OCI-LY1 (cell line): ENCODE results near the gene AQP10.
"Not testable (repeated sequence)": the region's sequence is repeated elsewhere in the genome, so short reads cannot be mapped to it uniquely, and the experiment has no call there.

Experiments
- H2AFZ ChIP-seq: fragments of 200-600 bp; sonication (generic), shearing (Covaris generic); 2 replicates; pipeline ENCODE4 v1.6.0; 2014; ENCODE audit warnings: antibody characterized with exemption, mild to moderate bottlenecking, low read length
- H3F3A ChIP-seq: fragments of 200-600 bp; sonication (generic), shearing (Covaris generic); 2 replicates; pipeline ENCODE4 v1.6.0; 2014; ENCODE audit warnings: mild to moderate bottlenecking, antibody characterized with exemption, low read length, moderate library complexity; ENCODE audit not compliant: insufficient read depth
- H3K27ac ChIP-seq: fragments of 200-600 bp; sonication (generic); 2 replicates; pipeline ENCODE4 v1.5.1; 2014; ENCODE audit warnings: low read length, mixed run types, mild to moderate bottlenecking, low read depth; ENCODE audit not compliant: poor library complexity, severe bottlenecking
- H3K27me3 ChIP-seq: fragments of 200-600 bp; sonication (generic); 2 replicates; pipeline ENCODE4 v1.6.0; 2014; ENCODE audit warnings: antibody characterized with exemption, mild to moderate bottlenecking, low read length, moderate library complexity; ENCODE audit not compliant: insufficient read depth
- H3K36me3 ChIP-seq: fragments of 200-600 bp; sonication (generic); 2 replicates; pipeline ENCODE4 v1.6.1; 2014; ENCODE audit warnings: mild to moderate bottlenecking, antibody characterized with exemption, low read length, moderate library complexity, mixed read lengths; ENCODE audit not compliant: insufficient read depth
- H3K4me1 ChIP-seq: fragments of 200-600 bp; sonication (generic); 2 replicates; pipeline ENCODE4 v1.5.1; 2014; ENCODE audit warnings: mild to moderate bottlenecking, low read length, moderate library complexity; ENCODE audit not compliant: insufficient read depth, severe bottlenecking
- H3K4me2 ChIP-seq: fragments of 200-600 bp; sonication (generic), shearing (Covaris generic); 2 replicates; pipeline ENCODE4 v1.6.1; 2014; ENCODE audit warnings: low read length
- H3K4me3 ChIP-seq: fragments of 200-600 bp; sonication (generic); 2 replicates; pipeline ENCODE4 v1.5.1; 2014; ENCODE audit warnings: low read length, low read depth, mild to moderate bottlenecking, mixed read lengths; ENCODE audit not compliant: poor library complexity, severe bottlenecking
- H3K79me2 ChIP-seq: fragments of 200-600 bp; shearing (Covaris generic); 2 replicates; pipeline ENCODE4 v1.6.1; 2016; ENCODE audit warnings: mixed run types, low read length, mixed read lengths; ENCODE audit not compliant: insufficient read depth
- H3K9ac ChIP-seq: fragments of 200-600 bp; sonication (generic), shearing (Covaris generic); 2 replicates; pipeline ENCODE4 v1.6.1; 2014; ENCODE audit warnings: mild to moderate bottlenecking, low read length, mixed read lengths
- H3K9me2 ChIP-seq: fragments of 200-600 bp; sonication (generic), shearing (Covaris generic); 2 replicates; pipeline ENCODE4 v1.6.1; 2014; ENCODE audit warnings: low read depth, mild to moderate bottlenecking, low read length, mixed read lengths
- H3K9me3 ChIP-seq: fragments of 200-600 bp; shearing (Covaris generic); 2 replicates; pipeline ENCODE4 v1.6.1; 2014; ENCODE audit warnings: low read length, mixed read lengths
- H4K20me1 ChIP-seq: fragments of 200-600 bp; sonication (generic), shearing (Covaris generic); 2 replicates; pipeline ENCODE4 v1.6.0; 2016; ENCODE audit warnings: mild to moderate bottlenecking, low read length; ENCODE audit not compliant: insufficient read depth
- EZH2 ChIP-seq: fragments of 200-600 bp; sonication (generic), shearing (Covaris generic); IDR thresholded peaks from 2 replicates; pipeline ENCODE4 v1.8.0; 2017; ENCODE audit warnings: borderline replicate concordance, mixed run types, mild to moderate bottlenecking, antibody characterized with exemption, low read length, moderate library complexity, mixed read lengths
- TF ChIP-seq, protein P1 (sequence below): fragments of 200-600 bp; sonication (generic), shearing (Covaris generic); IDR thresholded peaks from 2 replicates; pipeline ENCODE4 v1.5.1; 2017; ENCODE audit warnings: mild to moderate bottlenecking, antibody characterized with exemption, low read length, moderate library complexity, mixed read lengths

AQP10 gene

DNA sequence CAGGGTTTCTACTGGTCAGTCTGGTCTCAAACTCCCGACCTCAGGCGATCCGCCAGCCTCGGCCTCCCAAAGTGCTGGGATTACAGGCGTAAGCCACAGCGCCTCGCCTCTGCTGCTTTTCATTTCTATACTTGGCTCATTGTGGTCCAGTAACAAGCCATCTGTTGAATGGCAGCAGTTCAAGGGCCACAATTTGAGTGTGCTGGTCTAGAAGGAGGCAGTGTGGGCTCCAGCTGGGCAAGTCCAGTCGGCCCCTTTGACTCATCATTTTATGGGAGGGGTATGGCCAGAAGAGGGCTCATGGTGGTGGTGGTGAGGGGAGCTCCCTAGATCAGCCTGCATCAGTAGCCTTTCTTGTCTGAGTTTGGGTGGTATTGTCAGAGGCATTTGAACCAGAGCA, 37.6 kb downstream of the AQP10 start:
- Histone ChIP-seq H3K27me3 (no peaks in the 10 kb centered on the region), H3K9me3 (no peaks in the 10 kb centered on the region), H3K4me2 (no peak overlapping the region), H3K4me1 (no peaks in the 10 kb centered on the region), H2AFZ (no peak overlapping the region), H3K27ac (no peak overlapping the region), H3K36me3 (no peaks in the 10 kb centered on the region), H4K20me1 (no peaks in the 10 kb centered on the region), H3K79me2 (no peaks in the 10 kb centered on the region), H3F3A (no peaks in the 10 kb centered on the region), H3K9me2 (no peaks in the 10 kb centered on the region), H3K9ac (no peak overlapping the region), H3K4me3 (no peak overlapping the region)
- TF ChIP-seq, protein P1, sequence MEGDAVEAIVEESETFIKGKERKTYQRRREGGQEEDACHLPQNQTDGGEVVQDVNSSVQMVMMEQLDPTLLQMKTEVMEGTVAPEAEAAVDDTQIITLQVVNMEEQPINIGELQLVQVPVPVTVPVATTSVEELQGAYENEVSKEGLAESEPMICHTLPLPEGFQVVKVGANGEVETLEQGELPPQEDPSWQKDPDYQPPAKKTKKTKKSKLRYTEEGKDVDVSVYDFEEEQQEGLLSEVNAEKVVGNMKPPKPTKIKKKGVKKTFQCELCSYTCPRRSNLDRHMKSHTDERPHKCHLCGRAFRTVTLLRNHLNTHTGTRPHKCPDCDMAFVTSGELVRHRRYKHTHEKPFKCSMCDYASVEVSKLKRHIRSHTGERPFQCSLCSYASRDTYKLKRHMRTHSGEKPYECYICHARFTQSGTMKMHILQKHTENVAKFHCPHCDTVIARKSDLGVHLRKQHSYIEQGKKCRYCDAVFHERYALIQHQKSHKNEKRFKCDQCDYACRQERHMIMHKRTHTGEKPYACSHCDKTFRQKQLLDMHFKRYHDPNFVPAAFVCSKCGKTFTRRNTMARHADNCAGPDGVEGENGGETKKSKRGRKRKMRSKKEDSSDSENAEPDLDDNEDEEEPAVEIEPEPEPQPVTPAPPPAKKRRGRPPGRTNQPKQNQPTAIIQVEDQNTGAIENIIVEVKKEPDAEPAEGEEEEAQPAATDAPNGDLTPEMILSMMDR, result no peak

DNA sequence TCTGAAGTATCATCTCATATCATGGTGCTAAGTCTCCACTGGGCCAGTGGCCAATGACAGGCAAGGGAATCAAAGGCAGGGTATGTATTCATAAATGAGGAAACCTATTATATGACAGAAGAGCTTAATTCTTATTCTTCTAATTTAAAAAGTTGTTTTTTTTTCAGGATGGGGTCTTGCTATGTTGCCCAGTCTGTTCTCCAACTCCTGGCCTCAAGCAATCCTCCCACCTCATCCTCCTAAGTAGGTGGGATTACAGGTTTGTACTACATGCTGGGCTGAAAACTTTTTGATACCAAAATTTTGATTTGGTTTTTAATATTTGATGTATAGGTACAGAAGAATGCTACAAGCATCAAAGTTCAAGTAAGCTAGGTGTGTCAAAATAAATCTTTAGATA, 39.4 kb downstream of the AQP10 start:
- H3K4me3 ChIP-seq, result no peak overlapping the region
- TF ChIP-seq, protein P1, result no peak
- no peak for TF ChIP-seq EZH2
- H3K4me1 ChIP-seq, result no peaks in the 10 kb centered on the region
- H2AFZ ChIP-seq, result no peak overlapping the region
- no peaks in the 10 kb centered on the region for H3K36me3 ChIP-seq
- no peaks in the 10 kb centered on the region for H4K20me1 ChIP-seq
- no peak overlapping the region for H3K9ac ChIP-seq
- no peak overlapping the region for H3K27ac ChIP-seq
- no peaks in the 10 kb centered on the region for H3K79me2 ChIP-seq
- H3K9me2 ChIP-seq, result no peaks in the 10 kb centered on the region
- H3K4me2 ChIP-seq, result no peak overlapping the region
- H3K9me3 ChIP-seq, result no peaks in the 10 kb centered on the region
- no peaks in the 10 kb centered on the region; the same call in 1 of the 2 replicates for H3K27me3 ChIP-seq
- H3F3A ChIP-seq, result no peaks in the 10 kb centered on the region

DNA sequence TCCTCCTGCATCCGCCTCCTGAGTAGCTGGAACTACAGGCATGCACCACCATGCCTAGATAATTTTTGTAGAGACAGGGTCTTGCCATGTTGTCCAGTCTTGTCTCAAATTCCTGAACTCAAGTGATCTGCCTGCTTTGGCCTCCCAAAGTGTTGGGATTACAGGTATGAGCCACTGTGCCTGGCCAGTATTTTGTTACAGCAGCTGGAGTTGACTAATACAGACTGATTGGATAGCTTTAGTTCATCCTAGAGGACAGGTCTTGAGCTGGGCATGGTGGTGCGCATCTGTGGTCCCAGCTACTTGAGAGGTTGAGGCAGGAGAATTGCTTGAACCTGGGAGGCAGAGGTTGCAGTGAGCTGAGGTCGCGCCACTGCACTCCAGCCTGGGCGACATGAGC, 40.0 kb downstream of the AQP10 start:
- H3K27me3 ChIP-seq, H3K36me3 ChIP-seq, H3K4me3 ChIP-seq, H3F3A ChIP-seq, H4K20me1 ChIP-seq, H3K27ac ChIP-seq, H3K9me3 ChIP-seq, H3K9ac ChIP-seq, H3K4me1 ChIP-seq, H3K4me2 ChIP-seq, H2AFZ ChIP-seq, H3K9me2 ChIP-seq, H3K79me2 ChIP-seq: not testable (repeated sequence)

DNA sequence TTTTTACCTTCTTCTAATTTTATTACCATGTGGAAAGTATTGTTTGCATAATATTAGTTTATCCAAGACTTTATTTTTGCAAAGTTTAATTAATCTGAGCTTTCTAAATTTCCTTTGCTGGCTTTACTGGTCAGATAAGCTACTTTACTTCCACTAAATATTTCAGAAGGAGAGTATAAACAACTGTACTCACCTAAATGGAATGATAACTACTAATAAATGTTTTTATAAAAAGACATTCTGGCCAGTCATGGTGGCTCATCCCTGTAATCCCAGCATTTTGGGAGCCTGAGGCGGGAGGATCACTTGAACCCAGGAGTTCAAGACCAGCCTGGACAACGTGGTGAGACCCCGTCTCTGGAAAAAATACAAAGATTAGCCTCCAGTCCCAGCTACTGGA, 40.5 kb downstream of the AQP10 start:
- no peak overlapping the region for H3K27ac ChIP-seq
- H3K36me3 ChIP-seq, result no peaks in the 10 kb centered on the region
- no peaks in the 10 kb centered on the region for H3K4me1 ChIP-seq
- no peaks in the 10 kb centered on the region for H4K20me1 ChIP-seq
- H3K4me2 ChIP-seq, result no peak overlapping the region
- H3K79me2 ChIP-seq, result no peaks in the 10 kb centered on the region
- H2AFZ ChIP-seq, result no peak overlapping the region
- no peaks in the 10 kb centered on the region for H3K9me2 ChIP-seq
- H3K4me3 ChIP-seq, result no peak overlapping the region
- no peak for TF ChIP-seq EZH2
- TF ChIP-seq, protein P1, result no peak
- H3F3A ChIP-seq, result no peaks in the 10 kb centered on the region
- H3K27me3 ChIP-seq, result no peaks in the 10 kb centered on the region; the same call in 1 of the 2 replicates
- no peaks in the 10 kb centered on the region for H3K9me3 ChIP-seq
- no peak overlapping the region for H3K9ac ChIP-seq
